Glutamatergic neuron (in vitro differentiated cells): ENCODE results near the gene ZNF550. TPM values are rescaled to one million over a fixed set of nuclear protein-coding genes. Genes with fewer than 3 reads are reported as not detected.

Experiments used
- DNase-seq: peaks from one replicate; pipeline ENCODE4 v3.0.0; 2022
- H3K27ac Mint-ChIP-seq: one replicate; pipeline ENCODE4 v1.8.0; 2020; ENCODE audit warnings: mild to moderate bottlenecking, mixed read lengths, inconsistent platforms; ENCODE audit not compliant: unreplicated experiment
- H3K27me3 Mint-ChIP-seq: one replicate; pipeline ENCODE4 v1.8.0; 2020; ENCODE audit warnings: mild to moderate bottlenecking, moderate library complexity, mixed read lengths, inconsistent platforms; ENCODE audit not compliant: unreplicated experiment
- H3K36me3 Mint-ChIP-seq: one replicate; pipeline ENCODE4 v1.8.0; 2020; ENCODE audit warnings: mild to moderate bottlenecking, mixed read lengths, inconsistent platforms; ENCODE audit not compliant: unreplicated experiment
- H3K4me1 Mint-ChIP-seq: one replicate; pipeline ENCODE4 v1.8.0; 2020; ENCODE audit warnings: mild to moderate bottlenecking, low read depth, mixed read lengths, inconsistent platforms; ENCODE audit not compliant: unreplicated experiment
- H3K4me3 Mint-ChIP-seq: one replicate; pipeline ENCODE4 v1.8.0; 2020; ENCODE audit warnings: mild to moderate bottlenecking, mixed read lengths, inconsistent platforms; ENCODE audit not compliant: unreplicated experiment
- H3K9me3 Mint-ChIP-seq: one replicate; pipeline ENCODE4 v1.8.0; 2020; ENCODE audit warnings: mild to moderate bottlenecking, moderate library complexity, mixed read lengths, inconsistent platforms; ENCODE audit not compliant: unreplicated experiment
- CTCF ChIP-seq: fragments of 200-600 bp; sonication (generic); IDR thresholded peaks from one replicate; pipeline ENCODE4 v1.5.0; 2021; ENCODE audit not compliant: partially characterized antibody, unreplicated experiment
- total RNA-seq: library from RNA; stranded (reverse); fragmentation: NEBNext Ultra II Directional; extraction: Animal tissue kit (Norgen Biotek cat#: 25700); gene quantifications from one replicate; pipeline ENCODE4 v1.2.1, GENCODE V29; 2021; ENCODE audit not compliant: unreplicated experiment

ZNF550 gene
- total RNA-seq, 1 donor from 2014 or later = 12.9 TPM

- peak; percentile 94 for DNase-seq
- Mint-ChIP-seq H3K36me3 (peaks cover 44% of the 10 kb centered on the region), H3K27ac (peak within 1 kb of the TSS; percentile 97), H3K27me3 (peaks cover 12% of the 10 kb centered on the region), H3K4me3 (peak within 1 kb of the TSS; percentile 99), H3K4me1 (peaks cover 6% of the 10 kb centered on the region), H3K9me3 (peaks cover 20% of the 10 kb centered on the region)
- TF ChIP-seq CTCF = no peak
These were observed 24.1 kb upstream of the ZNF550 start, which contains the start of gene ZIK1 for GRCh38 chr19:57583521-57584416. Gene ZIK1 (plus strand): TSS chr19:57584145. CDS start chr19:57584357, 212 bp downstream.

- Mint-ChIP-seq H3K9me3 (peaks cover 18% of the 10 kb centered on the region), H3K27me3 (peaks cover 9% of the 10 kb centered on the region), H3K36me3 (peaks cover 38% of the 10 kb centered on the region), H3K27ac (no peak overlapping the region), H3K4me1 (peaks cover 6% of the 10 kb centered on the region), H3K4me3 (no peak overlapping the region)
- TF ChIP-seq CTCF = no peak
- DNase-seq = no peak
These were observed 23.4 kb upstream of the ZNF550 start for GRCh38 chr19:57583104-57583520.

GRCh38 chr19:57578487-57579205 lies 19.0 kb upstream of the ZNF550 start, which contains the start of gene ZNF416:
Gene ZNF416 (minus strand): TSS chr19:57578911. CDS start chr19:57578704, 207 bp downstream.
- H3K9me3 Mint-ChIP-seq = peaks cover 26% of the 10 kb centered on the region
- no peak for TF ChIP-seq CTCF
- H3K4me1 Mint-ChIP-seq = no peaks in the 10 kb centered on the region
- DNase-seq = peak; percentile 93
- H3K36me3 Mint-ChIP-seq = peaks cover 44% of the 10 kb centered on the region
- peak within 1 kb of the TSS; percentile 43 for H3K27ac Mint-ChIP-seq
- H3K27me3 Mint-ChIP-seq = peaks cover 2% of the 10 kb centered on the region
- H3K4me3 Mint-ChIP-seq = peak within 1 kb of the TSS; percentile 86

DNA sequence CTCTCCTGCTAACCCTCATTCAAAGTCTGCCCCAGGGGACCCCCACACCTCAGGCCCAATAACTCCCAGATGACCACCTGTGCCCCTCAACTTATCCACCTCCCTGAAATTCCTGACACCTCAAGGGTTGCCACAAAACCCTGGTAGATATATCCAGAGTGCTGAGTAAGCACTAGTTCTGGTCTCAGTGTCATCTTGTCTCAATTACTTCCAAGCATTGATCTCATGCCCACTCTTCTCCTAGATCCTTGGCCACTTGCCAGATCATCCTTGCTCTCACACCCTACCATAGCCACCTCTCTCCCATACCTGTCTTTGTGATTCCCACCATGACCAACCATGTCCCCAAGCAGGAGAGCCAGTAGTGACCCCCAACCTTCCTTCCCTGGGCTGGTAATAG lies 17.0 kb upstream of the ZNF550 start:
- Mint-ChIP-seq H3K4me3 (peak overlapping the region; percentile 12), H3K27ac (no peak overlapping the region), H3K36me3 (peaks cover 63% of the 10 kb centered on the region), H3K9me3 (peaks cover 33% of the 10 kb centered on the region), H3K27me3 (peaks cover 2% of the 10 kb centered on the region), H3K4me1 (no peaks in the 10 kb centered on the region)
- TF ChIP-seq CTCF = no peak
- DNase-seq = no peak
